Transverse colon (tissue), 4 donors: ENCODE results near the gene NOL11. TPM values are rescaled to one million over a fixed set of nuclear protein-coding genes. Genes with fewer than 3 reads are reported as not detected.

Source experiments
- DNase-seq: peaks from one replicate; pipeline ENCODE4 v3.0.0-alpha.2; 2019
- H3K27ac ChIP-seq, 4 donors: fragments of 200-600 bp; sonication (generic); 2 replicates each; pipeline ENCODE4 v1.5.1; 2016 to 2018; ENCODE audit warnings: inconsistent platforms in 4 of 4
- H3K27me3 ChIP-seq: fragments of 200-600 bp; sonication (generic); 2 replicates; pipeline ENCODE4 v1.5.1; 2017; ENCODE audit warnings: inconsistent platforms
- H3K36me3 ChIP-seq, 4 donors: fragments of 200-600 bp; sonication (generic); 2 replicates each; pipeline ENCODE4 v1.5.1; 2017 to 2019; ENCODE audit warnings: inconsistent platforms in 4 of 4
- H3K4me1 ChIP-seq, 4 donors: fragments of 200-600 bp; sonication (generic); 2 replicates each; pipeline ENCODE4 v1.5.1; 2017 to 2020; ENCODE audit warnings: inconsistent platforms in 4 of 4
- H3K4me3 ChIP-seq, 4 donors: fragments of 200-600 bp; sonication (generic); 1 replicate in 1 of 4; 2 replicates in 3 of 4; pipeline versions ENCODE4 v1.5.1 to v1.6.1; 2017 to 2019; ENCODE audit warnings: inconsistent platforms in 4 of 4
- H3K9me3 ChIP-seq, 2 donors: fragments of 200-600 bp; sonication (generic); 2 replicates each; pipeline ENCODE4 v1.5.1; 2017 to 2019; ENCODE audit warnings: inconsistent platforms in 2 of 2
- EP300 ChIP-seq: sonication (generic); formaldehyde crosslinking; IDR thresholded peaks from one replicate; pipeline ENCODE4 v1.6.1; 2017; ENCODE audit warnings: antibody characterized with exemption, low read depth
- POLR2A ChIP-seq: fragments of 450-650 bp; IDR thresholded peaks from one replicate; pipeline ENCODE4 v1.6.1; 2016; ENCODE audit warnings: antibody characterized with exemption, mild to moderate bottlenecking, moderate library complexity
- POLR2AphosphoS5 ChIP-seq, 3 donors: sonication (generic); formaldehyde crosslinking; IDR thresholded peaks; one replicate each; pipeline ENCODE4 v1.6.1; 2016; ENCODE audit warnings: antibody characterized with exemption in 3 of 3
- WGBS, 2 donors: methylation state at CpG; one replicate each; pipeline ENCODE4 v1.1.5; 2018; ENCODE audit warnings: low coverage in 1 of 2; 5-methylcytosine and 5-hydroxymethylcytosine counted together
- in situ Hi-C, 4 donors: fragments of 200-750 bp; cut with MboI; loops; one replicate each; pipeline versions ENCODE4 v1.15.0 to v1.15.1; 2017; ENCODE audit warnings: low sequenced_read_pairs in 3 of 4, low pct_ligation_motif_present in 1 of 4, low pct_unique_long_range_greater_than_20kb in 1 of 4
- intact Hi-C: fragments of 100-400 bp; cut with DNase I; formaldehyde crosslinking; loops from one replicate; pipeline ENCODE4 v1.15.1; 2023; ENCODE audit warnings: low total_unique reads
- total RNA-seq, 4 donors: library from RNA; depleted of rRNA; stranded (reverse); fragments of >200 nt; gene quantifications; one replicate each; pipeline ENCODE4 v1.1.0, GENCODE V29; 2016
- TF ChIP-seq, protein P1 (sequence below), 5 experiments: fragments of 200-600 bp in 3 of 5; fragments of 450-650 bp in 2 of 5; sonication (generic) in 3 of 5; IDR thresholded peaks; 1 replicate in 2 of 5; 2 replicates in 3 of 5; pipeline ENCODE4 v1.5.1; 2016 to 2017; ENCODE audit warnings: antibody characterized with exemption in 5 of 5, inconsistent platforms in 3 of 5, mild to moderate bottlenecking in 2 of 5, moderate library complexity in 1 of 5

Gene NOL11
- total RNA-seq, 4 donors from 2014 or later: 7.1 to 44.0 (median 27.1) TPM

DNA sequence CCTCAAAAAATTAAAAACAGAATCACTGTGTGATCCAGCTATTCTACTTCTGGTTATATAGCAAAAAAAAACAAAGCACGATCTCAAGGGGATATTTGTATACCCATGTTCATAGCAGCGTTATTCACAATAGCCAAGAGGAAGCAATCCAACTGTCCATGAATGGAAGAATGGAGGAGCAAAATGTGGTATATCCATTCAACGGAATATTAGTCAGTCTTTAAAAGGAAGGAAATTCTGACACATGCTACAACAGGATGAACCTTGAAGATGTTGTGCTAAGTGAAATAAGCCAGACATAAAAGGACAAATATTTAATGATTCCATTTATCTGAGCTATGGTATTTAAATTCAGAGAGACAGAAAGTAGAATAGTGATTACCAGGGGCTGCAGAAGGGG, 4.6 kb upstream of the NOL11 start:
- H3K27me3 ChIP-seq: no peaks in the 10 kb centered on the region
- no peaks in the 10 kb centered on the region for H3K9me3 ChIP-seq
- intact Hi-C loops: no loop called here
- no peak for DNase-seq
- in situ Hi-C loops: no loop called here
- no peak overlapping the region for H3K27ac ChIP-seq
- H3K4me3 ChIP-seq: no peak overlapping the region
- no peak for TF ChIP-seq POLR2A
- no peak for TF ChIP-seq POLR2AphosphoS5 (IDR thresholded peaks at IDR 0.05)
- no peak for TF ChIP-seq EP300
- TF ChIP-seq, protein P1, sequence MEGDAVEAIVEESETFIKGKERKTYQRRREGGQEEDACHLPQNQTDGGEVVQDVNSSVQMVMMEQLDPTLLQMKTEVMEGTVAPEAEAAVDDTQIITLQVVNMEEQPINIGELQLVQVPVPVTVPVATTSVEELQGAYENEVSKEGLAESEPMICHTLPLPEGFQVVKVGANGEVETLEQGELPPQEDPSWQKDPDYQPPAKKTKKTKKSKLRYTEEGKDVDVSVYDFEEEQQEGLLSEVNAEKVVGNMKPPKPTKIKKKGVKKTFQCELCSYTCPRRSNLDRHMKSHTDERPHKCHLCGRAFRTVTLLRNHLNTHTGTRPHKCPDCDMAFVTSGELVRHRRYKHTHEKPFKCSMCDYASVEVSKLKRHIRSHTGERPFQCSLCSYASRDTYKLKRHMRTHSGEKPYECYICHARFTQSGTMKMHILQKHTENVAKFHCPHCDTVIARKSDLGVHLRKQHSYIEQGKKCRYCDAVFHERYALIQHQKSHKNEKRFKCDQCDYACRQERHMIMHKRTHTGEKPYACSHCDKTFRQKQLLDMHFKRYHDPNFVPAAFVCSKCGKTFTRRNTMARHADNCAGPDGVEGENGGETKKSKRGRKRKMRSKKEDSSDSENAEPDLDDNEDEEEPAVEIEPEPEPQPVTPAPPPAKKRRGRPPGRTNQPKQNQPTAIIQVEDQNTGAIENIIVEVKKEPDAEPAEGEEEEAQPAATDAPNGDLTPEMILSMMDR (IDR thresholded peaks at IDR 0.05): no peak
- peaks cover 0 to 6% (median 0%) of the 10 kb centered on the region in 4 donors for H3K4me1 ChIP-seq
- H3K36me3 ChIP-seq: no peaks in the 10 kb centered on the region
- 94 to 95% methylated on average over 3 of the region's 3 CpGs for WGBS, 2 donors

DNA sequence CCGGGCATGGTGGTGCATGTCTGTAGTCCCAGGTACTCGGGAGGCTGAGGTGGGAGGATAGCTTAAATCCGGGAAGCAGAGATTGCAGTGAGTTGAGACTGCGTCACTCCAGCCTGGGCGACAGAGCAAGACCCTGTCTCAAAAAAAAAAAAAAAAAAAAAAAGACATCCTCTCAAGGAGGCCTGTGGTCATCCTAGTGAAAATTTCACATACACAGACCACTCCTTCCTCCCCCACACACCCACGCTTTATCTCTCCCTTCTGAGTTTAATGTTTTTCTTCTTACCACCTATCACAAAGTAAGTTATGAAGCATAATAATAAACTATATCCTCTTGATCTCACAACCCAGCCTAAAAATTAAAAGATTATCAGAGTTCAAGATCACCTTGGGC, 1.3 kb upstream of the NOL11 start:
- Histone ChIP-seq H3K9me3 (no peaks in the 10 kb centered on the region), H3K4me3 (no peak overlapping the region), H3K27me3 (no peaks in the 10 kb centered on the region), H3K4me1 (peaks cover 9 to 22% (median 15%) of the 10 kb centered on the region in 4 donors), H3K36me3 (peaks cover 0 to 9% (median 2%) of the 10 kb centered on the region in 4 donors), H3K27ac (no peak overlapping the region)
- in situ Hi-C loops (no loop called here), intact Hi-C loops (no loop called here)
- TF ChIP-seq, protein P1 (IDR thresholded peaks at IDR 0.05): no peak
- TF ChIP-seq POLR2A (no peak), EP300 (no peak), POLR2AphosphoS5 (IDR thresholded peaks at IDR 0.05) (no peak)
- DNase-seq: no peak
- WGBS, 2 donors: 98 to 100% methylated on average over 1 to 6 of the region's 6 CpGs

DNA sequence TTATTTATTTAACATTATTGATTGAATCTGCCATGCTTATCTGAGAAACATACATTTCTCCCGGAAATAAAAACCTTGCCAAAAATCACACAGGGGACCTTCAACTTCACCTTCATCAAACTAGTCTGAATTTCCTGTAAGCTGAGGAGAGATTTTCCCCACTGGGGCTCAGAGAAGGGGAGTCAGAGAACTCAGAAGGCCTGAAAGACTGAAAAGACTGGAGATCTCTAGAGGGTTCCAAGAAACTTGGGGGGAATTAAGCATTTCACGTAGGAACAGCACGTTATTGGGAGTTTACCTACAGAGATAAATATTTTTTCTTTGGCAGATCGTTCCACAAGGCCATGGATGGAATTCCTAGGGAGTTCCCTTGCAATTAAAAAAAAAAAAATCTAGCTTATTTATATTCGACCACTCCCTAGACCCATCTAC, 528 bp upstream of the NOL11 start:
- Histone ChIP-seq H3K36me3 (peaks cover 0 to 17% (median 6%) of the 10 kb centered on the region in 4 donors), H3K27me3 (no peaks in the 10 kb centered on the region), H3K4me3 (peak overlapping the region; percentile 48 to 82 (median 76)), H3K27ac (peak overlapping the region; percentile 91 to 93 (median 92)), H3K4me1 (peaks cover 9 to 22% (median 15%) of the 10 kb centered on the region in 4 donors), H3K9me3 (no peaks in the 10 kb centered on the region)
- no peak for TF ChIP-seq POLR2AphosphoS5 (IDR thresholded peaks at IDR 0.05)
- no peak for TF ChIP-seq EP300
- TF ChIP-seq POLR2A: no peak
- TF ChIP-seq, protein P1 (IDR thresholded peaks at IDR 0.05): no peak
- WGBS, 2 donors: 1 to 3% methylated on average over 5 of the region's 5 CpGs
- DNase-seq: no peak
- in situ Hi-C loops (no loop called here), intact Hi-C loops (no loop called here)

DNA sequence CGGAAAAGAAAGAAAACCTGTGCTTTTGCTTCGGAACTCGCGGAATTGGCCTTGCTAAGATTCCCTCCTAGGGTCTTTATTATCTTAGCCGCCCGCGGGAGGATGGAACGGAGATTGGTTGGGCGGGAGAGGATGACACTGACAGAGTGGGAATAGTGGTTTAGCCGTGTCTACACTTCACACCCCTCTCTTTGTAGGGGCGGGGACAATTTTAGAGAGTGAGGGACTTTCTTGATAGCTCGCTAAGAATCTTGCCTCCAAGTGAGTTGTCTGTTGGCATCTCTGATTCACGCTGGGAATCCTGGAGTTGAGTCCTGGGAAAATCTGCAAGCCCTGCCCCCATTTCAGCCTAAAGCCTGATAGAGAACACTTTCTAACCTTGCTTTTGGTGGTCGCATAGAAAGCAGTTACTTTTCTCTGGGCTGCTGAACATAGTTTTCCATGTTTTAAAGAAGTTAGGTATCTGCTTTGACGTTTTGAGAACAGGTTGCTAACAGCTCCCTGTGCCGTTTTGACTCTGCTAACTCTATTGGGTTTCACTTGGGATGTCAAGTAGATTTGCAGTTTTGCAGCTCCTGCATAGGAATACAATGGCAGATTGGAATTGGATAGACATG, 697 bp downstream of the NOL11 start:
- peak; percentile 15 for DNase-seq
- peak overlapping the region; percentile 91 to 93 (median 92) for H3K27ac ChIP-seq
- peaks cover 9 to 22% (median 15%) of the 10 kb centered on the region in 4 donors for H3K4me1 ChIP-seq
- no peaks in the 10 kb centered on the region for H3K27me3 ChIP-seq
- intact Hi-C loops: no loop called here
- peaks cover 0 to 24% (median 10%) of the 10 kb centered on the region in 4 donors for H3K36me3 ChIP-seq
- TF ChIP-seq EP300: no peak
- no peak for TF ChIP-seq POLR2A
- TF ChIP-seq, protein P1 (IDR thresholded peaks at IDR 0.05): no peak
- no peak for TF ChIP-seq POLR2AphosphoS5 (IDR thresholded peaks at IDR 0.05)
- in situ Hi-C loops: no loop called here
- H3K4me3 ChIP-seq: peak overlapping the region; percentile 73 to 96 (median 80)
- 0 to 1% methylated on average over 6 to 16 of the region's 16 CpGs for WGBS, 2 donors
- H3K9me3 ChIP-seq: no peaks in the 10 kb centered on the region
